HG03045 (cell line): ENCODE results near the gene NCOA6.

ENCODE experiments used
- ATAC-seq: cut with Tn5 transposase; IDR thresholded peaks from one replicate; pipeline ENCODE4 v1.9.1; 2021; ENCODE audit warnings: mild to moderate bottlenecking, moderate library complexity; ENCODE audit not compliant: unreplicated experiment

Gene NCOA6

GRCh38 chr20:34706302-34706875 lies 119.1 kb downstream of the NCOA6 start:
- ATAC-seq: no peak

- ATAC-seq: no peak
Observed at GRCh38 chr20:34705397-34706301, 119.8 kb downstream of the NCOA6 start.

GRCh38 chr20:34705008-34705396 lies 120.4 kb downstream of the NCOA6 start:
- ATAC-seq: no peak

- peak; percentile 67 for ATAC-seq
Observed at GRCh38 chr20:34704177-34705007, 121.1 kb downstream of the NCOA6 start, which contains the start of gene TP53INP2. Gene TP53INP2 (plus strand): TSS chr20:34704344. CDS start chr20:34708740, 4,396 bp downstream.

GRCh38 chr20:34703424-34704176 lies 121.9 kb downstream of the NCOA6 start:
- no peak for ATAC-seq

GRCh38 chr20:34703061-34703423 lies 122.4 kb downstream of the NCOA6 start:
- ATAC-seq: no peak

- no peak for ATAC-seq
Observed at GRCh38 chr20:34701405-34702085, 123.9 kb downstream of the NCOA6 start.

GRCh38 chr20:34693414-34693813 lies 132.0 kb downstream of the NCOA6 start:
- ATAC-seq: no peak

- no peak for ATAC-seq
Observed at GRCh38 chr20:34691838-34692237, 133.6 kb downstream of the NCOA6 start.

GRCh38 chr20:34689486-34689885 lies 136.0 kb downstream of the NCOA6 start:
- no peak for ATAC-seq

GRCh38 chr20:34683667-34684066 lies 141.8 kb downstream of the NCOA6 start:
- no peak for ATAC-seq

- no peak for ATAC-seq
Observed at GRCh38 chr20:34680586-34681175, 144.8 kb downstream of the NCOA6 start.

GRCh38 chr20:34676642-34677373 lies 148.6 kb downstream of the NCOA6 start, which contains the start of gene PIGU:
Gene PIGU (minus strand): TSS chr20:34677092. CDS start chr20:34677085, 7 bp downstream.
- ATAC-seq: peak; percentile 93

GRCh38 chr20:34675993-34676641 lies 149.3 kb downstream of the NCOA6 start:
- no peak for ATAC-seq

GRCh38 chr20:34675561-34675960 lies 149.9 kb downstream of the NCOA6 start:
- no peak for ATAC-seq

GRCh38 chr20:34673412-34673811 lies 152.0 kb downstream of the NCOA6 start:
- no peak for ATAC-seq

- ATAC-seq: no peak
Observed at GRCh38 chr20:34669094-34669493, 156.4 kb downstream of the NCOA6 start.
